ENCODE measurements around the gene NELFB. TPM values are rescaled to one million over a fixed set of nuclear protein-coding genes. Genes with fewer than 3 reads are reported as not detected.

Gene NELFB
- total RNA-seq, 1 experiment from 2014 or later, result 40.5 TPM

DNA sequence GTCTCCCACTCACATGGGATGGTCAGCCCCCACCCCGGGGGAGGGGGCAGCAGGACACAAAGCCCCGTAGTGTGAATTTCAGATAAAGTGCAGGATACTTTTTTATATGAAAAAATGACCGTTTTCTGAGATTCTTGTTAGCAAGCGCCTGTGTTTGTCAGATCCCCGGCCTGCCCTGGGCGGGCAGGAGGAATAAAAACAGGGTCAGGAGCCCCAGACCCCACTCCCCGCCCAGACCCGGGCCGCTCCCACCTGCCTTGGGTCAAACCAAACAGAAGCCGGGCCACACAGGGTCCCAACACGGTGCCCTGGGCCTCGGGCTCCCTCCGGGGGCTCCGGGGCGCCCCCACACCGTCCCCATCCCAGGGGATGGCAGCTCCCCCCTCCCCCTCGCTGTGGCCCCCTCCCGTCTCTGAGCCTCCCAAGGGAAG lies 60.5 kb downstream of the NELFB start:
- no TSS peak for BruUV-seq (replicated peaks)
- Mint-ChIP-seq H3K9me3 (ENCODE audit: unreplicated experiment) (no peaks in the 10 kb centered on the region), H3K4me3 (ENCODE audit: unreplicated experiment) (no peak overlapping the region), H3K27ac (ENCODE audit: low read depth, unreplicated experiment) (no peak overlapping the region), H3K36me3 (ENCODE audit: insufficient read depth, unreplicated experiment) (no peaks in the 10 kb centered on the region), H3K4me1 (ENCODE audit: insufficient read depth, unreplicated experiment) (no peaks in the 10 kb centered on the region), H3K27me3 (ENCODE audit: insufficient read depth, unreplicated experiment) (no peaks in the 10 kb centered on the region)
- CTCF ChIA-PET, result interaction anchor here (0.7 kb wide), 1 partner anchor 220 kb away, joined by 3 read pairs; no protein-coding TSS in a partner anchor
- TF ChIP-seq CTCF (IDR thresholded peaks at IDR 0.05; ENCODE audit: unreplicated experiment), result no peak
- intact Hi-C loops (cut with micrococcal nuclease), result no loop called here
- POLR2A ChIA-PET, result no interaction called here
- no peak for DNase-seq (ENCODE audit: unreplicated experiment)

GRCh38 chr9:137316012-137316981 lies 61.2 kb downstream of the NELFB start:
- H3K4me1 Mint-ChIP-seq (ENCODE audit: insufficient read depth, unreplicated experiment), result no peaks in the 10 kb centered on the region
- no peaks in the 10 kb centered on the region for H3K27me3 Mint-ChIP-seq (ENCODE audit: insufficient read depth, unreplicated experiment)
- intact Hi-C loops (cut with micrococcal nuclease), result no loop called here
- no peak overlapping the region for H3K4me3 Mint-ChIP-seq (ENCODE audit: unreplicated experiment)
- no peaks in the 10 kb centered on the region for H3K36me3 Mint-ChIP-seq (ENCODE audit: insufficient read depth, unreplicated experiment)
- no peak for TF ChIP-seq CTCF (IDR thresholded peaks at IDR 0.05; ENCODE audit: unreplicated experiment)
- no TSS peak for BruUV-seq (replicated peaks)
- CTCF ChIA-PET, result interaction anchor here (0.6 to 0.7 kb wide), 2 partner anchors 221 to 738 kb away, joined by 3 read pairs; no protein-coding TSS in a partner anchor
- POLR2A ChIA-PET, result no interaction called here
- no peaks in the 10 kb centered on the region for H3K9me3 Mint-ChIP-seq (ENCODE audit: unreplicated experiment)
- DNase-seq (ENCODE audit: unreplicated experiment), result peak; percentile 59
- no peak overlapping the region for H3K27ac Mint-ChIP-seq (ENCODE audit: low read depth, unreplicated experiment)

DNA sequence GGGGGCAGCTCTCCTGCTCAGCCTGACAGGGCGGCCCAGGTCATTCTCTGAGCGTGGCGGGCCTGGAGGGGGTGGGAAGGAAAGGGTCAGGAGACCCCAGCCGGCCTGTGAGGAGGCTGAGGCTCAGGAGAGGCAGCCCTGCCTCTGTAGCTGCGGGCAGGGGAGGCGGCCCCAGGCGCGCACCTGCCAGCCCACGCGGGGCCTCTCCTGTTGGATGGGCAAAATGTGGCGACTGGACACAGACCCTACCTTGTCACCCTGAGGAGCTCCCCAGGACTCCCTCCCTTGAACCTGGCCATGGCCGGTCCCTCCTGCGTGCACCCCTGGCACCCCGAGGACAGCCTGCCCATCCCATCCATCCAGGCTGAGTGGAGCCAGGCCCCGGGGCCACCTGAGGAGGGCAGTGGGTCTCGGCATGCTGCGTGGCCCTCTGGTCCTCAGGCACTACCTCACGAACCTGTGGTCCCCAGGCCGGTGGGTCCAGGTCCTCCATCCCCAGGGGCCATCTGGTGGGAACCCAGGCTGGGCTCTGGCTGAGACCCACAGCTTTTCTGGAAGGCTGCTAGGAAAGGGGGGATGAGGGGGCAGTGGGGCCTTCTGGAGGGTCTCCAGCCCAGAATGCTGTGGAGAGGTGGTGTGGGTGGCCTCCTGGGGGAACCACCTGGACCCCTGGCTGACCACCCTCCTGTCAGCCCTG lies 62.0 kb downstream of the NELFB start:
- Mint-ChIP-seq H3K9me3 (ENCODE audit: unreplicated experiment) (no peaks in the 10 kb centered on the region), H3K4me1 (ENCODE audit: insufficient read depth, unreplicated experiment) (no peaks in the 10 kb centered on the region), H3K36me3 (ENCODE audit: insufficient read depth, unreplicated experiment) (no peaks in the 10 kb centered on the region), H3K27ac (ENCODE audit: low read depth, unreplicated experiment) (no peak overlapping the region), H3K4me3 (ENCODE audit: unreplicated experiment) (no peak overlapping the region), H3K27me3 (ENCODE audit: insufficient read depth, unreplicated experiment) (no peaks in the 10 kb centered on the region)
- intact Hi-C loops (cut with micrococcal nuclease), result no loop called here
- no TSS peak for BruUV-seq (replicated peaks)
- TF ChIP-seq CTCF (IDR thresholded peaks at IDR 0.05; ENCODE audit: unreplicated experiment), result no peak
- CTCF ChIA-PET, result no interaction called here
- no peak for DNase-seq (ENCODE audit: unreplicated experiment)
- POLR2A ChIA-PET, result no interaction called here
